ENCODE data around the gene MED13L. TPM values are rescaled to one million over a fixed set of nuclear protein-coding genes. Genes with fewer than 3 reads are reported as not detected.

The MED13L gene
- total RNA-seq, 1 donor from 2014 or later, result 41.9 TPM

GRCh38 chr12:115926037-115926670 is 351.3 kb downstream of the MED13L start:
- ATAC-seq, result no peak
- DNase-seq (ENCODE audit: low spot score), result peak; percentile 28

GRCh38 chr12:115923851-115924250 is 353.6 kb downstream of the MED13L start:
- DNase-seq (ENCODE audit: low spot score), result no peak
- ATAC-seq, result no peak

GRCh38 chr12:115922952-115923564 is 354.4 kb downstream of the MED13L start:
- DNase-seq (ENCODE audit: low spot score), result no peak
- peak; percentile 79 for ATAC-seq

- no peak for ATAC-seq
Measured at GRCh38 chr12:115920395-115921183, 356.9 kb downstream of the MED13L start.

GRCh38 chr12:115918763-115919162 is 358.7 kb downstream of the MED13L start:
- no peak for ATAC-seq
- DNase-seq (ENCODE audit: low spot score), result no peak

More at GRCh38 chr12:115920395-115921183, 356.9 kb downstream of the MED13L start:
- DNase-seq (ENCODE audit: low spot score), result no peak

- DNase-seq (ENCODE audit: low spot score), result peak; percentile 70
- ATAC-seq, result peak; percentile 99
Measured at GRCh38 chr12:115916910-115917668, 360.4 kb downstream of the MED13L start.

GRCh38 chr12:115914122-115914521 is 363.4 kb downstream of the MED13L start:
- ATAC-seq, result no peak
- DNase-seq (ENCODE audit: low spot score), result no peak

- ATAC-seq (peak; percentile 61), DNase-seq (ENCODE audit: low spot score) (no peak)
Measured at GRCh38 chr12:115912440-115912839, 365.1 kb downstream of the MED13L start.

- DNase-seq (ENCODE audit: low spot score), result no peak
- no peak for ATAC-seq
Measured at GRCh38 chr12:115911360-115911759, 366.1 kb downstream of the MED13L start.

GRCh38 chr12:115910057-115910456 is 367.4 kb downstream of the MED13L start:
- no peak for ATAC-seq
- DNase-seq (ENCODE audit: low spot score), result no peak

All from left lobe of liver (tissue), 2 donors.